Lung microvascular endothelial cell (primary cell): ENCODE data around the gene TFPI. TPM values are rescaled to one million over a fixed set of nuclear protein-coding genes. Genes with fewer than 3 reads are reported as not detected.
A peak's percentile ranks its signal among the peaks of the same experiment; 100 is the strongest.
"Not testable (repeated sequence)": the region's sequence is repeated elsewhere in the genome, so short reads cannot be mapped to it uniquely, and the experiment has no call there.

ENCODE experiments used
- DNase-seq, 2 donors: peaks; one replicate each; pipeline versions ENCODE4 v3.0.0 to v3.0.0-alpha.2; 2010; ENCODE audit warnings: low read depth in 2 of 2
- total RNA-seq: library from RNA; depleted of rRNA; stranded (reverse); fragments of >200 nt; gene quantifications from 2 replicates; pipeline ENCODE4 v1.2.1, GENCODE V29; 2014

TFPI gene
- total RNA-seq, 1 donor from 2014 or later = 1,922 TPM

- DNase-seq = no peak
Observed at GRCh38 chr2:187529248-187529976, 24.8 kb downstream of the TFPI start.

GRCh38 chr2:187528042-187528441 is 26.2 kb downstream of the TFPI start:
- DNase-seq = no peak

GRCh38 chr2:187527262-187527661 is 27.0 kb downstream of the TFPI start:
- peak; percentile 86 to 93 for DNase-seq

GRCh38 chr2:187526792-187527191 is 27.4 kb downstream of the TFPI start:
- DNase-seq = peak in 1 of 2 donors; percentile 61

- DNase-seq = no peak
Observed at GRCh38 chr2:187525163-187525900, 28.9 kb downstream of the TFPI start.

- no peak for DNase-seq
Observed at GRCh38 chr2:187523325-187523724, 30.9 kb downstream of the TFPI start.

GRCh38 chr2:187520121-187520624 is 34.1 kb downstream of the TFPI start:
- DNase-seq = no peak

GRCh38 chr2:187519419-187520120 is 34.7 kb downstream of the TFPI start:
- no peak for DNase-seq

- not testable (repeated sequence) for DNase-seq
Observed at GRCh38 chr2:187517750-187518361, 36.4 kb downstream of the TFPI start.

GRCh38 chr2:187516630-187517510 is 37.4 kb downstream of the TFPI start:
- DNase-seq = peak in 1 of 2 donors; percentile 42

GRCh38 chr2:187514930-187515329 is 39.3 kb downstream of the TFPI start:
- peak in 1 of 2 donors; percentile 41 for DNase-seq

- peak in 1 of 2 donors; percentile 44 for DNase-seq
Observed at GRCh38 chr2:187514235-187514829, 39.9 kb downstream of the TFPI start.

- not testable (repeated sequence) for DNase-seq
Observed at GRCh38 chr2:187513460-187514234, 40.6 kb downstream of the TFPI start.

GRCh38 chr2:187511356-187512315 is 42.6 kb downstream of the TFPI start:
- DNase-seq = no peak

- DNase-seq = not testable (repeated sequence)
Observed at GRCh38 chr2:187510419-187511355, 43.5 kb downstream of the TFPI start.

- peak; percentile 46 to 76 for DNase-seq
Observed at GRCh38 chr2:187509667-187510417, 44.4 kb downstream of the TFPI start.
